K562 (cell line): ENCODE data around the gene MYB. TPM values are rescaled to one million over a fixed set of nuclear protein-coding genes. Genes with fewer than 3 reads are reported as not detected.
A peak's percentile ranks its signal among the peaks of the same experiment; 100 is the strongest.

ENCODE experiments used
- HES1 ChIP-seq: fragments of 450-650 bp; IDR thresholded peaks from 2 replicates; pipeline ENCODE4 v1.6.1; 2016; ENCODE audit warnings: low read depth, mild to moderate bottlenecking, moderate library complexity
- IRF1 ChIP-seq: sonication (generic); formaldehyde crosslinking; IDR thresholded peaks from 2 replicates; pipeline ENCODE4 v1.8.0; 2022; ENCODE audit warnings: missing genetic modification reagents, mild to moderate bottlenecking, borderline replicate concordance
- NKRF ChIP-seq: fragments of 450-650 bp; IDR thresholded peaks from 2 replicates; pipeline ENCODE4 v1.6.1; 2016; ENCODE audit warnings: borderline replicate concordance
- RERE ChIP-seq: sonication (generic); formaldehyde crosslinking; IDR thresholded peaks from 2 replicates; pipeline ENCODE4 v1.8.0; 2023; ENCODE audit warnings: missing genetic modification reagents, mild to moderate bottlenecking, borderline replicate concordance
- SOX6 ChIP-seq: fragments of 450-650 bp; IDR thresholded peaks from 2 replicates; pipeline ENCODE4 v1.6.1; 2014; ENCODE audit warnings: mild to moderate bottlenecking
- TEAD2 ChIP-seq: fragments of 450-650 bp; IDR thresholded peaks from 2 replicates; pipeline ENCODE4 v1.6.1; 2016; ENCODE audit warnings: missing genetic modification characterization, control low read depth, missing compliant biosample characterization
- ZBTB26 ChIP-seq: fragments of 450-650 bp; formaldehyde crosslinking; IDR thresholded peaks from 2 replicates; pipeline ENCODE4 v1.4.0; 2022; ENCODE audit warnings: missing genetic modification characterization
- ZFPM2 ChIP-seq: fragments of 250-450 bp; sonication (Bioruptor Pico); IDR thresholded peaks from 2 replicates; pipeline ENCODE4 v1.5.1; 2022; ENCODE audit warnings: mild to moderate bottlenecking
- ZZZ3 ChIP-seq: fragments of 450-650 bp; IDR thresholded peaks from 2 replicates; pipeline ENCODE4 v1.6.1; 2016; ENCODE audit warnings: antibody characterized with exemption, mild to moderate bottlenecking, moderate library complexity
- polyA plus RNA-seq, 8 experiments: library from polyadenylated mRNA; depleted of rRNA in 4 of 8; stranded (reverse) in 5 of 8; unstranded in 3 of 8; fragments of >200 nt; fragmentation: Nextera tagmentation in 2 of 8; fragmentation: Illumina TruSeq in 1 of 8; extraction: Ambion mirVana in 2 of 8; extraction: Trizol in 1 of 8; gene quantifications; 2 replicates each; pipeline versions ENCODE4 v1.2.1 to v1.2.3, GENCODE V29; 2011 to 2014; ENCODE audit warnings: inconsistent platforms in 1 of 8, missing spikeins in 1 of 8
- total RNA-seq, 7 experiments: library from RNA; depleted of rRNA in 6 of 7; stranded (reverse); fragments of >200 nt in 6 of 7; fragmentation: Illumina TruSeq in 2 of 7; extraction: Trizol in 2 of 7; gene quantifications; 2 replicates each; pipeline versions ENCODE4 v1.2.1 to v1.2.3, GENCODE V29; 2011 to 2021; ENCODE audit warnings: low replicate concordance in 1 of 7

Gene MYB
- total and polyA plus RNA-seq, 9 of the 15 experiments (the other 6 are each of a cell fraction or from before 2014, with no cell fraction given): 35.8 to 218 (median 140) TPM

- TF ChIP-seq ZZZ3 (no peak), SOX6 (peak; percentile 81), ZFPM2 (CRISPR knock-in tag) (peak; percentile 65; the same call in 1 of the 2 replicates), RERE (CRISPR knock-in tag) (no peak), ZBTB26 (CRISPR knock-in tag) (no peak), HES1 (peak; percentile 15), IRF1 (no peak), TEAD2 (tag) (no peak), NKRF (0 out of 2 replicates have a peak, but pooled peaks have one; percentile 34)
Observed at GRCh38 chr6:135191508-135192255, 10.6 kb downstream of the MYB start (continued).
